ENCODE results near the gene TMPRSS2.

Gene TMPRSS2

GRCh38 chr21:41482980-41483379 lies 25.0 kb downstream of the TMPRSS2 start:
- H3K9me3 ChIP-seq (ENCODE audit: control insufficient read depth, insufficient read depth, low read length) = no peaks in the 10 kb centered on the region
- no peak for DNase-seq (ENCODE audit: low read depth, low spot score)
- no CpG with 5 or more reads among the region's 6 CpGs for WGBS (ENCODE audit: insufficient coverage, insufficient read length)
- peaks cover 7% of the 10 kb centered on the region for H3K4me1 ChIP-seq (ENCODE audit: control insufficient read depth, insufficient read depth, low read length)
- no peak overlapping the region for H3K27ac ChIP-seq (ENCODE audit: low read length)
- no peaks in the 10 kb centered on the region for H3K27me3 ChIP-seq (ENCODE audit: control insufficient read depth, insufficient read depth, low read length)
- no peak overlapping the region for H3K4me3 ChIP-seq (ENCODE audit: low read length)
- H3K36me3 ChIP-seq (ENCODE audit: control insufficient read depth, insufficient read depth, low read length) = peaks cover under 1% of the 10 kb centered on the region; the same call in 1 of the 2 replicates

GRCh38 chr21:41482301-41482700 lies 25.7 kb downstream of the TMPRSS2 start:
- no peak overlapping the region for H3K27ac ChIP-seq (ENCODE audit: low read length)
- H3K36me3 ChIP-seq (ENCODE audit: control insufficient read depth, insufficient read depth, low read length) = no peaks in the 10 kb centered on the region
- H3K27me3 ChIP-seq (ENCODE audit: control insufficient read depth, insufficient read depth, low read length) = no peaks in the 10 kb centered on the region
- WGBS (ENCODE audit: insufficient coverage, insufficient read length) = no CpG with 5 or more reads among the region's 6 CpGs
- H3K9me3 ChIP-seq (ENCODE audit: control insufficient read depth, insufficient read depth, low read length) = no peaks in the 10 kb centered on the region
- DNase-seq (ENCODE audit: low read depth, low spot score) = no peak
- peaks cover 8% of the 10 kb centered on the region for H3K4me1 ChIP-seq (ENCODE audit: control insufficient read depth, insufficient read depth, low read length)
- no peak overlapping the region for H3K4me3 ChIP-seq (ENCODE audit: low read length)

GRCh38 chr21:41481191-41481590 lies 26.8 kb downstream of the TMPRSS2 start:
- Histone ChIP-seq H3K36me3 (ENCODE audit: control insufficient read depth, insufficient read depth, low read length) (no peaks in the 10 kb centered on the region), H3K27ac (ENCODE audit: low read length) (no peak overlapping the region), H3K9me3 (ENCODE audit: control insufficient read depth, insufficient read depth, low read length) (no peaks in the 10 kb centered on the region), H3K27me3 (ENCODE audit: control insufficient read depth, insufficient read depth, low read length) (no peaks in the 10 kb centered on the region), H3K4me3 (ENCODE audit: low read length) (no peak overlapping the region), H3K4me1 (ENCODE audit: control insufficient read depth, insufficient read depth, low read length) (peaks cover 8% of the 10 kb centered on the region)
- no CpG with 5 or more reads among the region's 8 CpGs for WGBS (ENCODE audit: insufficient coverage, insufficient read length)
- DNase-seq (ENCODE audit: low read depth, low spot score) = no peak

GRCh38 chr21:41480086-41480690 lies 27.8 kb downstream of the TMPRSS2 start:
- Histone ChIP-seq H3K4me1 (ENCODE audit: control insufficient read depth, insufficient read depth, low read length) (peaks cover 9% of the 10 kb centered on the region), H3K4me3 (ENCODE audit: low read length) (no peak overlapping the region), H3K27me3 (ENCODE audit: control insufficient read depth, insufficient read depth, low read length) (no peaks in the 10 kb centered on the region), H3K9me3 (ENCODE audit: control insufficient read depth, insufficient read depth, low read length) (no peaks in the 10 kb centered on the region), H3K36me3 (ENCODE audit: control insufficient read depth, insufficient read depth, low read length) (no peaks in the 10 kb centered on the region), H3K27ac (ENCODE audit: low read length) (no peak overlapping the region)
- DNase-seq (ENCODE audit: low read depth, low spot score) = no peak
- no CpG with 5 or more reads among the region's 17 CpGs for WGBS (ENCODE audit: insufficient coverage, insufficient read length)

GRCh38 chr21:41479686-41480085 lies 28.3 kb downstream of the TMPRSS2 start:
- H3K9me3 ChIP-seq (ENCODE audit: control insufficient read depth, insufficient read depth, low read length) = no peaks in the 10 kb centered on the region
- H3K27ac ChIP-seq (ENCODE audit: low read length) = no peak overlapping the region
- H3K4me1 ChIP-seq (ENCODE audit: control insufficient read depth, insufficient read depth, low read length) = peaks cover 9% of the 10 kb centered on the region
- no peaks in the 10 kb centered on the region for H3K36me3 ChIP-seq (ENCODE audit: control insufficient read depth, insufficient read depth, low read length)
- no peak overlapping the region for H3K4me3 ChIP-seq (ENCODE audit: low read length)
- no peaks in the 10 kb centered on the region for H3K27me3 ChIP-seq (ENCODE audit: control insufficient read depth, insufficient read depth, low read length)
- DNase-seq (ENCODE audit: low read depth, low spot score) = no peak
- WGBS (ENCODE audit: insufficient coverage, insufficient read length) = no CpG with 5 or more reads among the region's 8 CpGs

- no peaks in the 10 kb centered on the region for H3K36me3 ChIP-seq (ENCODE audit: control insufficient read depth, insufficient read depth, low read length)
- H3K4me3 ChIP-seq (ENCODE audit: low read length) = no peak overlapping the region
- no CpG with 5 or more reads among the region's 11 CpGs for WGBS (ENCODE audit: insufficient coverage, insufficient read length)
- peaks cover 9% of the 10 kb centered on the region for H3K4me1 ChIP-seq (ENCODE audit: control insufficient read depth, insufficient read depth, low read length)
- no peaks in the 10 kb centered on the region for H3K9me3 ChIP-seq (ENCODE audit: control insufficient read depth, insufficient read depth, low read length)
- no peak for DNase-seq (ENCODE audit: low read depth, low spot score)
- H3K27ac ChIP-seq (ENCODE audit: low read length) = no peak overlapping the region
- no peaks in the 10 kb centered on the region for H3K27me3 ChIP-seq (ENCODE audit: control insufficient read depth, insufficient read depth, low read length)
These were observed 29.4 kb downstream of the TMPRSS2 start for GRCh38 chr21:41478319-41479177.

- DNase-seq (ENCODE audit: low read depth, low spot score) = peak; percentile 31
- Histone ChIP-seq H3K9me3 (ENCODE audit: control insufficient read depth, insufficient read depth, low read length) (no peaks in the 10 kb centered on the region), H3K4me3 (ENCODE audit: low read length) (no peak overlapping the region), H3K4me1 (ENCODE audit: control insufficient read depth, insufficient read depth, low read length) (peaks cover 9% of the 10 kb centered on the region), H3K27ac (ENCODE audit: low read length) (no peak overlapping the region), H3K27me3 (ENCODE audit: control insufficient read depth, insufficient read depth, low read length) (no peaks in the 10 kb centered on the region), H3K36me3 (ENCODE audit: control insufficient read depth, insufficient read depth, low read length) (0 out of 2 replicates have a peak, but pooled peaks cover 2% of the 10 kb centered on the region)
- no CpG with 5 or more reads among the region's 15 CpGs for WGBS (ENCODE audit: insufficient coverage, insufficient read length)
These were observed 30.2 kb downstream of the TMPRSS2 start for GRCh38 chr21:41477641-41478318.

- peaks cover 9% of the 10 kb centered on the region for H3K4me1 ChIP-seq (ENCODE audit: control insufficient read depth, insufficient read depth, low read length)
- H3K36me3 ChIP-seq (ENCODE audit: control insufficient read depth, insufficient read depth, low read length) = peaks cover 3% of the 10 kb centered on the region; the same call in 1 of the 2 replicates
- no peak overlapping the region for H3K4me3 ChIP-seq (ENCODE audit: low read length)
- no peaks in the 10 kb centered on the region for H3K27me3 ChIP-seq (ENCODE audit: control insufficient read depth, insufficient read depth, low read length)
- H3K9me3 ChIP-seq (ENCODE audit: control insufficient read depth, insufficient read depth, low read length) = no peaks in the 10 kb centered on the region
- H3K27ac ChIP-seq (ENCODE audit: low read length) = no peak overlapping the region
- no CpG with 5 or more reads among the region's 15 CpGs for WGBS (ENCODE audit: insufficient coverage, insufficient read length)
- DNase-seq (ENCODE audit: low read depth, low spot score) = no peak
These were observed 32.1 kb downstream of the TMPRSS2 start for GRCh38 chr21:41475714-41476420.

- peaks cover 4% of the 10 kb centered on the region for H3K4me1 ChIP-seq (ENCODE audit: control insufficient read depth, insufficient read depth, low read length)
- no peaks in the 10 kb centered on the region for H3K27me3 ChIP-seq (ENCODE audit: control insufficient read depth, insufficient read depth, low read length)
- no peaks in the 10 kb centered on the region for H3K9me3 ChIP-seq (ENCODE audit: control insufficient read depth, insufficient read depth, low read length)
- no CpG with 5 or more reads among the region's 33 CpGs for WGBS (ENCODE audit: insufficient coverage, insufficient read length)
- H3K36me3 ChIP-seq (ENCODE audit: control insufficient read depth, insufficient read depth, low read length) = peaks cover 3% of the 10 kb centered on the region
- H3K27ac ChIP-seq (ENCODE audit: low read length) = no peak overlapping the region
- DNase-seq (ENCODE audit: low read depth, low spot score) = no peak
- H3K4me3 ChIP-seq (ENCODE audit: low read length) = no peak overlapping the region
These were observed 35.0 kb downstream of the TMPRSS2 start for GRCh38 chr21:41472753-41473548.
